Type B pancreatic cell (in vitro differentiated cells): Measurements from ENCODE around the gene STOML1. TPM values are rescaled to one million over a fixed set of nuclear protein-coding genes. Genes with fewer than 3 reads are reported as not detected.
A peak's percentile ranks its signal among the peaks of the same experiment; 100 is the strongest.

Source experiments
- DNase-seq: peaks from one replicate; pipeline ENCODE4 v3.0.0; 2021; ENCODE audit warnings: mixed read lengths; ENCODE audit not compliant: unreplicated experiment; ENCODE audit errors: extremely low spot score
- H3K27ac Mint-ChIP-seq: 2 replicates; pipeline ENCODE4 v1.8.0; 2021; ENCODE audit warnings: mild to moderate bottlenecking, mixed read lengths
- H3K27me3 Mint-ChIP-seq: 2 replicates; pipeline ENCODE4 v1.8.0; 2021; ENCODE audit warnings: mixed read lengths
- H3K36me3 Mint-ChIP-seq: 2 replicates; pipeline ENCODE4 v1.8.0; 2021; ENCODE audit warnings: mixed read lengths
- H3K4me1 Mint-ChIP-seq: one replicate; pipeline ENCODE4 v1.8.0; 2021; ENCODE audit warnings: mixed read lengths; ENCODE audit not compliant: unreplicated experiment
- H3K4me3 Mint-ChIP-seq: 2 replicates; pipeline ENCODE4 v1.8.0; 2021; ENCODE audit warnings: mild to moderate bottlenecking, mixed read lengths
- H3K9me3 Mint-ChIP-seq: 2 replicates; pipeline ENCODE4 v1.8.0; 2021; ENCODE audit warnings: mixed read lengths
- CTCF ChIP-seq: fragments of 200-600 bp; sonication (generic); conservative IDR thresholded peaks from 2 replicates; pipeline ENCODE4 v1.5.0; 2021; ENCODE audit warnings: antibody characterized with exemption, mild to moderate bottlenecking
- total RNA-seq: library from RNA; stranded (reverse); gene quantifications from 2 replicates; pipeline ENCODE4 v1.2.1, GENCODE V29; 2021; ENCODE audit warnings: low replicate concordance

Gene STOML1
- total RNA-seq, 1 donor from 2014 or later: 10.4 TPM

DNA sequence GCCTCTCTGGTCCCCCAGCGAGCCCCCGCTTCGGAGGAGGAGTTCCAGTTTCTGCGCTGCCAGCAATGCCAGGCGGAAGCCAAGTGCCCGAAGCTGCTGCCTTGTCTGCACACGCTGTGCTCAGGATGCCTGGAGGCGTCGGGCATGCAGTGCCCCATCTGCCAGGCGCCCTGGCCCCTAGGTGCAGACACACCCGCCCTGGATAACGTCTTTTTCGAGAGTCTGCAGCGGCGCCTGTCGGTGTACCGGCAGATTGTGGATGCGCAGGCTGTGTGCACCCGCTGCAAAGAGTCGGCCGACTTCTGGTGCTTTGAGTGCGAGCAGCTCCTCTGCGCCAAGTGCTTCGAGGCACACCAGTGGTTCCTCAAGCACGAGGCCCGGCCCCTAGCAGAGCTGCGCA lies 5.9 kb upstream of the STOML1 start:
- DNase-seq: no peak
- TF ChIP-seq CTCF: no peak
- Mint-ChIP-seq H3K36me3 (peaks cover 4% of the 10 kb centered on the region), H3K4me3 (no peak overlapping the region), H3K9me3 (no peaks in the 10 kb centered on the region), H3K4me1 (peaks cover 15% of the 10 kb centered on the region), H3K27ac (no peak overlapping the region), H3K27me3 (no peaks in the 10 kb centered on the region)

GRCh38 chr15:73996939-73997338 lies 4.8 kb upstream of the STOML1 start:
- Mint-ChIP-seq H3K27me3 (no peaks in the 10 kb centered on the region), H3K27ac (no peak overlapping the region), H3K4me1 (peaks cover 21% of the 10 kb centered on the region), H3K4me3 (peak overlapping the region; percentile 20), H3K36me3 (peaks cover 4% of the 10 kb centered on the region), H3K9me3 (no peaks in the 10 kb centered on the region)
- TF ChIP-seq CTCF: no peak
- no peak for DNase-seq

- H3K27me3 Mint-ChIP-seq: no peaks in the 10 kb centered on the region
- peaks cover 21% of the 10 kb centered on the region for H3K4me1 Mint-ChIP-seq
- DNase-seq: no peak
- no peak overlapping the region for H3K27ac Mint-ChIP-seq
- no peaks in the 10 kb centered on the region for H3K9me3 Mint-ChIP-seq
- no peak for TF ChIP-seq CTCF
- H3K4me3 Mint-ChIP-seq: peak overlapping the region; percentile 95
- peaks cover 4% of the 10 kb centered on the region for H3K36me3 Mint-ChIP-seq
Measured at GRCh38 chr15:73996267-73996666, 4.2 kb upstream of the STOML1 start.

GRCh38 chr15:73994912-73995622 lies 3.0 kb upstream of the STOML1 start:
- Mint-ChIP-seq H3K36me3 (peaks cover 4% of the 10 kb centered on the region), H3K4me3 (peak overlapping the region; percentile 95)

DNA sequence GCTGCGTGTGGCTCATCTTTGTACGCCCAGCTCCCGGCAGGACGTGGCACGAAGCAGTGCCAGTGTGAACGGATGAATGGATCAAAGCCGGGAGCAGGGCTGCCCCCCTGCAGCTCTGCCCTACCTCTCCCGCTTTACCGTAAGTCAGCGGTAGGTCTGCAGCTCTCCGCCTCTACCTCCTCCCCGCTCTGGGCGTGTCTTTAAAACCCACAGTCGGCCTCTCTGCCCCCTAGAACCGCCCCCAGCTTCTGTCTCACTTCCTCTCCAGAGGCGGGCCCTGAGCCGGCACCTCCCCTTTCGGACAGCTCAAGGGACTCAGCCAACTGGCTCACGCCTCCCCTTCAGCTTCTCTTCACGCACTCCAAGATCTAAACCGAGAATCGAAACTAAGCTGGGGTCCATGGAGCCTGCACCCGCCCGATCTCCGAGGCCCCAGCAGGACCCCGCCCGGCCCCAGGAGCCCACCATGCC lies 2.4 kb upstream of the STOML1 start, which contains the start of gene PML:
Gene PML (plus strand): TSS at position 304 of the 471 bp plus-strand sequence. CDS start 97 bp downstream, at position 401.
- no peak for TF ChIP-seq CTCF
- Mint-ChIP-seq H3K4me3 (peak within 1 kb of the TSS; percentile 95), H3K4me1 (peaks cover 21% of the 10 kb centered on the region), H3K27me3 (no peaks in the 10 kb centered on the region), H3K36me3 (peaks cover 4% of the 10 kb centered on the region), H3K27ac (peak within 1 kb of the TSS; percentile 87), H3K9me3 (no peaks in the 10 kb centered on the region)
- peak; percentile 91 for DNase-seq

More at GRCh38 chr15:73994912-73995622, 3.0 kb upstream of the STOML1 start:
- TF ChIP-seq CTCF: no peak
- Mint-ChIP-seq H3K4me1 (peaks cover 21% of the 10 kb centered on the region), H3K9me3 (no peaks in the 10 kb centered on the region), H3K27ac (peak overlapping the region; percentile 87), H3K27me3 (no peaks in the 10 kb centered on the region)
- DNase-seq: no peak
